HG02759 (cell line): ENCODE data around the gene ARHGEF7.

Source experiments
- ATAC-seq: cut with Tn5 transposase; IDR thresholded peaks from one replicate; pipeline ENCODE4 v1.9.1; 2021; ENCODE audit warnings: mild to moderate bottlenecking, moderate library complexity; ENCODE audit not compliant: unreplicated experiment

The ARHGEF7 gene

GRCh38 chr13:111267205-111267604 lies 152.1 kb downstream of the ARHGEF7 start:
- ATAC-seq: no peak

- ATAC-seq: no peak
Measured at GRCh38 chr13:111267784-111268183, 152.7 kb downstream of the ARHGEF7 start.

DNA sequence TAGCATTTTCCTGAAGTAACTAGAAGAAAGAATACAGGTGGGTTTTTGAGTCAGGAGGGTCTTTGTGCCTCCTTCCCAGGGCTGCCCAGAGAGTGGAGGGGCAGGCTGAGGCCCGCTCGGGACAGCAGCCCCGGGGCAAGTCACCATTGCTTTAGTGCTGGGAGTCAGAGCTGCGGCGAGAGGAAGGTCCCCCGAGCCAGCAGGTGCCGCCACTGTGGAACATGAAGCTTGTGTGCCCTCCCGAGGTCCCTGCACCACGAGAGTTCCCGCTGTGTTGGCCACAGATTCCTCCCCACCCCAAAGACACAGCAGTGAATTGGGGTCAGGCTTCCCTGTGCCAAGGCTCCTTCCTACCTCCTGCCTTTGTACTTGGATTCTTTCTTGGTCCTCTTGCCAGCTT lies 154.4 kb downstream of the ARHGEF7 start:
- ATAC-seq: no peak

GRCh38 chr13:111270126-111270525 lies 155.0 kb downstream of the ARHGEF7 start:
- no peak for ATAC-seq

DNA sequence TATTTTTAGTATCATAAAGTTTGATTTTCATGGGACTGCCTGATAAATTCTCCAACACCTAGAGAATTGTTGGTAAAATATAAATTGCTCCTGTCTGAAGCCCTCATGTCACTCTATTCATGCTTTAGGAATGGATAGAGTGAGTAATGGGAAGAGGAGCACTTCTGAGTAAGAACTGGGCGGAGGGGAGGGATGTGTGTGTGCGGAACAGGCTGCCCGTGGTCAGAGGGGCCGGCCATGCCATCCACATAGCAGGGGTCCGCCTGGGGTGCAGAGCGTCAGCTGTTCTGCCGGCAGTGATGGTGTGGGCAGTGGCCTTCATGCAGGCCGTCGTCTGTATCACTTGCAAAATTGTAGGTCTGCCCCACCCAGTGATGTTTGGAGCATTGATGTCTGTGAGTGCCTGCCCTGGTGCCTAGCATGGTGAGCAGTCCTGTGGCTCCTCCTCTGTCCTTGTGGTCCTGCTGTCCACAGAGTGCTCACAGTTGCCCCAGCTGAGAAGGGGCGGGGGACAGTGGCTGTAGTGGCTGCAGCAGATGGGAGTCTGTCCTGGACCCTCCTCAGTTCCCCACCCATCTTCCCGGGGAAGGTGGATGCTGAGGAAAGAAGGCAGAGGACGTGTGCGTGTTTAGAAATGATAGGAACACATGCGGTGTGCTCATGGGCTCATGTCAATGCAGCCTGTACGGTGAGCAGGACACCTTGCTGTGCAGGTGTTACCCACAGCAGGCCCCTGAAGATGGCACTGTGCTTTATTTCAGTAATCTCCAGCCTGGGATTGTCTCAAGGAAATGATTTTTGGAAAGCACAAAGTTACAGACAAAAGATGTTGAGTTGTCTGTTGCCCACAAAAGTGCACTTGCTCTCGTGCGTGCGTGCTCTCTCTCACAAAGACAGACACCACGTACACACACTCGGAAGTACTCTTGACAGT lies 155.9 kb downstream of the ARHGEF7 start:
- ATAC-seq: no peak

- ATAC-seq: no peak
Measured at GRCh38 chr13:111272117-111272516, 157.0 kb downstream of the ARHGEF7 start.

- ATAC-seq: no peak
Measured at GRCh38 chr13:111275382-111275781, 160.3 kb downstream of the ARHGEF7 start.

DNA sequence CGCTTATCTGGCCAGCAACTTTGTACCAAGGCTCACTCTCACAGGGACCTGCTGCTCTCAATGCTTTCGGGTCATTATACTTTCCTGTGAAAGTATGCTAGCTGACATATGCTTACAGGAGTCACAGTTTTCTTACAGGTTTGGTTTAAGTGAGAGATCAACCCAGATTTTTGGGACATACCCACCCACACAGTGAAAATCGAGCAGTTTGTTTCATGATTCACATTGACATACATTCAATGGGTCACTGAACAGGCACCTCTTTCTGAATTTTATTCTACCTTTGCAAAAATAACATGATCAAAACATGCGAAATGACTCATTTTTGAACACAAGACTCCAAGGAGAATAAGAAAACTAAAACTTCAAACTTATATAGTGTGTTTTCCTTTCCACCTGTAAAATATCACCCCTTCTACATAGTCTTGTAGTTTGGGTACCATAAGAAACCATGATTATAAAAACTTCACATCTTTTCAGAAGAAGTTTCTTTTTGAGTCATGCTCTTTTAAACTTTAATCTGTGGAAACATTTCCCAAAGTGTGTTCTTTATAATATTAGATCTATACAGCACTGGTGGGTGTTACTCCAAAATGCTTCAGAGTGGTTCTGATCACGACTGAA lies 161.0 kb downstream of the ARHGEF7 start:
- no peak for ATAC-seq

DNA sequence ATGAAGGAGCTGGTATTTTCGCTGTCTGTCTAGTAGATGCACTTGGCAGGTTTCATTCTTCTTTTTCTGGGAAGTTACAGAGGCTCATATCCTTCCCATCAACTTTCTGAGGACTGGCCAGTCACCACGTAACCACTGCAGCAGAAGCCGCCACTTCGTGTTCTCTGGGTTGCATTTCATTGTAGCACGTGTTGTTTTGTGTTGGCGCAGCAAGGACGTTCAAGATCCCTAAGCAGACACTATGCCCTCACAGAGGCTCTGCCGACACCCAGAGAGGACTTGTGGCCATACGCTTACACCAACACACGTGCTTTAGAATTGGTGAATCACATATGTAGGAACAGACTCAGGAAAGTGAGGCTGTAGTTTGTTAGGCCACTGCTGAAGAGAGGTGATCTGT lies 163.1 kb downstream of the ARHGEF7 start:
- no peak for ATAC-seq

- ATAC-seq: no peak
Measured at GRCh38 chr13:111278743-111279652, 163.9 kb downstream of the ARHGEF7 start.

DNA sequence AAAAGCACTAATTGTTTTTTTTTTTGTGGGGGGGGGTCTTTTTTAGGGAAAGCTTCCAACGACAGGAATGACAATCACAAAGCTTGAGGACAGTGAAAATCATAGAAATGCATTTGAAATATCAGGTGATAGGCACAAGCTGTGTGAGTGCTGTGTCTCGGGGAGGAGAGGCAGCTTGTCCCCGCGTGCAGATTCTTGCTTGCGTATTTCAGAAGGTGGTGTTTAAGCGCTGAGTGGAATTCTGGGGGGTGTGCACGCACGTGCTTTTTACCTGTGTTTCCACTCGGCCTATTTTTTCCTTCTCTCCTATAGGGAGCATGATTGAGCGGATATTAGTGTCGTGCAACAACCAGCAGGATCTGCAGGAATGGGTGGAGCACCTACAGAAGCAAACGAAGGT lies 165.1 kb downstream of the ARHGEF7 start:
- ATAC-seq: no peak

DNA sequence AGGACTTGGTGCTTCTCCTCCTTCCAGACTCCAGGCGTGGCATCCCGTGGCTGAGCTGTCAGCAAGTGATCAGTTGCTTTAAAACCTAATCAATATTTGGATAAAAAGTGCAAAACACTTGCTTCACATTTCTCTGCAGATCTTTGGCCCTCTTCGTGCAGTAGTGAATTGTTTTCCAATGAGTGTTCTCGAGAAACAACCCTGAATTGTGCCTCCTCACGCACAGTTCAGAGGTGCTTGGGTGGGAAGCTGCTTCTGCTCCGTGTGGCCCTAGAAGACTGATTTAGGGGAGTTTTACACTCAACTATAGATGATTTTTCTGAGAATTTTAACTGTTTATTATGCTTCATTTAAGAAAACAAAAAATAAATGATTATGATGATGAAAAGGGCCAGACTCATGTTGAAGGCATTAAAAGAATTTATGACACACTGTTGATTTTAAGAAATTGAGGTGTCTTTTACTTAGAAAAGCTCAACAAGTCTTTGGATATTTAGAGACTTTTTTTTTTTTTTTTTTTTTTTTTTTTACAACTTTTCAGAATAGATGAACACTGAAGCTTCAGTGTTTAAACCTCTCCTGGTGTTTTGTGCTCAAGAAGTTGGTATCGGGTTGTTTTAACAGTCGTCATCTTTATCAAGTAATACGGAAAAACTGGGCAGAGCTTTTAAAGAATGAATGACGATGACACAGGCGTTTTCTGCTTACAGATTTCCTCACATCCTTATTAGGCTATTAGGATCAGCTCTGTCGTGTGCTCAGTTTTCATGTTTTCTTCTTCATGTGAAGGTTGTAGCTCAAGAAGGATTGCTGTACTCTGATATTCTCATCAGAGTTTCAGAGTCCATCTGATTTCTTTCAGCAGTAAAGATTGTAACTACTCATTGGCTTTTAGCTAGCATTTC lies 165.8 kb downstream of the ARHGEF7 start:
- no peak for ATAC-seq

DNA sequence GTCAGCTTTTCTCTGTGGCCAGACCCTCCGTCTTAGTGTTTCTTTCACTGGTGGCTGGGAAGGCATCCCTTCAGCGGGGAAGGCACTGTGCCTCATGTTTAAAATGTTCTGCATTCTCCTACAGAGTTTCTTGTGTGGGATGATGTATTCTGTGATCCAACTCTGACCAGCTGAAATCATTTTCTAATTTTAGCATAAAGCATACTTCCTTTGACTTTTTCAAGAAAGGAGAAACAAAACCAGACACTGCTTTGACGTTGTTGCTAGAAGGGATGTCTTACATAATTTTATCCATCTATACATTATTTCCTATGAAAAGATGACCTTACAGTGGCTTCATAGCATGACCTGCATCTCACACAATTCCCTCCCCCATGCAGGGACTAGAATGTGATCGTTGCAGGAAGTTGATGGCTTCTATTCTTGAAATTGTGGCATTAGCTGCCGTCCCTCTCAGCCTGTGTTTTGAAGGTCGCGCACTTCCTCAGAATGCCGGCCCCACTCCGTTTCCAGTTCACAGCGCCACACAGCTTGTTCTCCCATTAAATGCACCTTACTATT lies 166.7 kb downstream of the ARHGEF7 start:
- no peak for ATAC-seq

- ATAC-seq: no peak
Measured at GRCh38 chr13:111282425-111282824, 167.3 kb downstream of the ARHGEF7 start.

- ATAC-seq: no peak
Measured at GRCh38 chr13:111282997-111283396, 167.9 kb downstream of the ARHGEF7 start.

- no peak for ATAC-seq
Measured at GRCh38 chr13:111283457-111283856, 168.3 kb downstream of the ARHGEF7 start.

DNA sequence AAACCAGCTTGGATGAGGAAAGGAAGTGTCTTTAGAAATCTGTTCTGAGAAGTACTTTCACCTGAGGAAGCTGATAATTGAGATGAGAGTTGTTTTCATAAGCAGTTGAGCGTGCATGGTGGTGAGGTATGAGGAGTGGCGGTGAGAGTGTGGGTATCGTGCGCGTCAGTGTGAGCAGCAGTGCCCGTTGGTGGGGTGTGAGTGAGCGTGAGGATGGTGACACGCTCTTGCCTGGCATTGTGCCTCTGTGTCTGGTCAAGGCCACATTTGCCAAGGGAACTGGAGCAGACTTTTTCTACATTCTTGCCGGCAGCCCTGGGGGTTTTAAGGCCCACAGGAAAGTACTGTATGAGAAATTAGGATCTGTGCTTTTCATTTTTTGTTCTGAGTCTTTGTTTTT lies 168.9 kb downstream of the ARHGEF7 start:
- no peak for ATAC-seq

- no peak for ATAC-seq
Measured at GRCh38 chr13:111284565-111284964, 169.5 kb downstream of the ARHGEF7 start.

GRCh38 chr13:111286162-111286561 lies 171.1 kb downstream of the ARHGEF7 start:
- ATAC-seq: no peak

- no peak for ATAC-seq
Measured at GRCh38 chr13:111286749-111287148, 171.6 kb downstream of the ARHGEF7 start.
